Erythroblast (primary cell): ENCODE measurements around the gene ADAMTS12.

Source experiments
- GATA1 ChIP-seq: IDR thresholded peaks from 2 replicates; pipeline ENCODE4 v1.6.1; 2011; ENCODE audit warnings: low read depth, mild to moderate bottlenecking, control low read depth, low read length, moderate library complexity
- POLR2A ChIP-seq: IDR thresholded peaks from 2 replicates; pipeline ENCODE4 v1.6.1; 2011; ENCODE audit warnings: mild to moderate bottlenecking, low read length

GRCh38 chr5:33524476-33524875 is 367.3 kb downstream of the ADAMTS12 start:
- TF ChIP-seq POLR2A (no peak), GATA1 (no peak)
